Amygdala (tissue), 56 donors: ENCODE data around the gene SSTR4.
"Not testable (repeated sequence)": the region's sequence is repeated elsewhere in the genome, so short reads cannot be mapped to it uniquely, and the experiment has no call there.

ENCODE experiments used
- DNase-seq, 56 donors: peaks; one replicate each; lab custom pipeline; 2025; lab: John Stamatoyannopoulos, UW

Gene SSTR4, protein sequence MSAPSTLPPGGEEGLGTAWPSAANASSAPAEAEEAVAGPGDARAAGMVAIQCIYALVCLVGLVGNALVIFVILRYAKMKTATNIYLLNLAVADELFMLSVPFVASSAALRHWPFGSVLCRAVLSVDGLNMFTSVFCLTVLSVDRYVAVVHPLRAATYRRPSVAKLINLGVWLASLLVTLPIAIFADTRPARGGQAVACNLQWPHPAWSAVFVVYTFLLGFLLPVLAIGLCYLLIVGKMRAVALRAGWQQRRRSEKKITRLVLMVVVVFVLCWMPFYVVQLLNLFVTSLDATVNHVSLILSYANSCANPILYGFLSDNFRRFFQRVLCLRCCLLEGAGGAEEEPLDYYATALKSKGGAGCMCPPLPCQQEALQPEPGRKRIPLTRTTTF

DNA sequence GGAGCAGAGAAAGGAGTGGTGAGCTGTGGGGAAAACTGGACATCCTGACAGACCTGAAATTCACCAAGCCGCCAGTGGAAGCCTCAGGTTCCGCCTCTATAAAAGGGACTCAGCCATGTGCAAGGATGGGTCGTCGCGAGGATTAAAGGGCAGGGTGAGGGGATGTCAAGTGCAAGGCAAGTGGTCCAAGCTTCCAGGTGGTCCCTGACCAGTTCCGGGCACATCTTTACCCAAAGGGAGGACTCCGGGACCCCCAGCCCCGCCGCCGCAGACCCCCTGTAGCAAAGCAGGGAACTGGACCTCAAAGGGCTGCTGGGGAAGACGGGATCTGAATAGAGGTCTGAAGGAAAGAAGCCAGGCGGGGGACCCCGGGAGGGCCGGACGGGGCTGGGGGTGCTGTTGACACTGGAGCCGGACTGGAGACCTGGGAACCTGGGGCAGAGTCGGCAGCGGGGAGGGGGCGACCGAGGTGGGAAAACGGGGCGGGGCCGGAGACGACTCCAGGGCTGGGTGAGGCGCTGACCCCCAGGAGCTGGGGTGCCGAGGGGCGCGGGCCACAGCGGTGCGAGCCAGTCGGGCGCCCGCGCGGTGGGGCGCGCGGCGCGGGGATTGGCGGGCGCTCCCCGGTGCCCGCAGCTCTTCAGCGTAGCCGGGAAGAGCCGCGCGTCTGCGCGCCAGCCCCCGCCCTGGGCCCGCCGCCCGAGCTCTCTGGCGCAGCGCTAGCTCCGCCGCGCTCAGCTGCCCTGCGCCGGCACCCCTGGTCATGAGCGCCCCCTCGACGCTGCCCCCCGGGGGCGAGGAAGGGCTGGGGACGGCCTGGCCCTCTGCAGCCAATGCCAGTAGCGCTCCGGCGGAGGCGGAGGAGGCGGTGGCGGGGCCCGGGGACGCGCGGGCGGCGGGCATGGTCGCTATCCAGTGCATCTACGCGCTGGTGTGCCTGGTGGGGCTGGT, at the start of gene SSTR4:
SSTR4 (plus strand) TSS at position 592 of the 951 bp plus-strand sequence; CDS start at position 764, 172 bp downstream.
- peak in 1 of 56 donors; percentile 8 for DNase-seq

DNA sequence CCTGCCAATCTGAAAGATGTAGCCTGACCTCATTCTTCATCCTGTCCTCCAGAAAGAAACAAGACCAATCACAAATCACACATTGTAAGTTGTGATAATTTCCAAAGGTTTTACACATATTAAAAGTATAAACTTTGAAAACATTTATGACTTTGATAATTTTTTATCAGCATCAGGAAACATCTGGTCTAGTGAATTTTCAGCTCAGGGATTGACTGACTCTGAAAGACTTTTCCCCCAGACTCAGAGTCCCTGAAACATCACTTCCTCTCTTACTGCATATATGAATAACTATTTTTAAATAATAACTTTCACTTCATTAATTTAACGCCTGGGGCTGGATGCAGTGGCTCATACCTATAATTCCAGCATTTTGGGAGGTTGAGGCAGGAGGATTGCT, 48.5 kb upstream of the SSTR4 start:
- no peak for DNase-seq

DNA sequence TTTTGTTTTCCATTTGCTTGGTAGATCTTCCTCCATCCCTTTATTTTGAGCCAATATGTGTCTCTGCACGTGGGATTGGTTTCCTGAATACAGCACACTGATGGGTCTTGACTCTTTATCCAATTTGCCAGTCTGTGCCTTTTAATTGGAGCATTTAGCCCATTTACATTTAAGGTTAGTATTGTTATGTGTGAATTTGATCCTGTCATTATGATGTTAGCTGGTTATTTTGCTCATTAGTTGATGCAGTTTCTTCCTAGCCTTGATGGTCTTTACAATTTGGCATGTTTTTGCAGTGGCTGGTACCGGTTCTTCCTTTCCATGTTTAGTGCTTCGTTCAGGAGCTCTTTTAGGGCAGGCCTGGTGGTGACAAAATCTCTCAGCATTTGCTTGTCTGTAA, 43.7 kb upstream of the SSTR4 start:
- not testable (repeated sequence) for DNase-seq

DNA sequence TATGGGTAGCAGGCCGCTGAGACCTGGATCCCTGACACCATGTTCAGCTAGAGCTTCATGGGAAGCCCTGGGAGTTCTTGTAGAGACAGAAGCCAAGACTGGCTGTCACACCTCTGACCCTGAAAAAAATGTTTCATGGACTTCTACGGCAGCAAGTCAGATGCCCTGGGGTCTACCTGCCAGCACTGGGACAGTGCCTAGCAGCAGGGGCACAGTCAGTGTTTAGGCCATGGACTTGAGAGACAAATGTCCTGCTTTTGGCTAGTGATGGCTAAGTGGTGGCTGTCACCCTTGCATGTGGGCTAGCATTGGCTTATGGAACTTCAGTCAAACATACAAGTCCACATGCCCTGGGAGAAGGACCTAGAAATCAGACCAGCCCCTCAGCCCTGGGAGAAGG, 41.3 kb upstream of the SSTR4 start:
- DNase-seq = no peak

DNA sequence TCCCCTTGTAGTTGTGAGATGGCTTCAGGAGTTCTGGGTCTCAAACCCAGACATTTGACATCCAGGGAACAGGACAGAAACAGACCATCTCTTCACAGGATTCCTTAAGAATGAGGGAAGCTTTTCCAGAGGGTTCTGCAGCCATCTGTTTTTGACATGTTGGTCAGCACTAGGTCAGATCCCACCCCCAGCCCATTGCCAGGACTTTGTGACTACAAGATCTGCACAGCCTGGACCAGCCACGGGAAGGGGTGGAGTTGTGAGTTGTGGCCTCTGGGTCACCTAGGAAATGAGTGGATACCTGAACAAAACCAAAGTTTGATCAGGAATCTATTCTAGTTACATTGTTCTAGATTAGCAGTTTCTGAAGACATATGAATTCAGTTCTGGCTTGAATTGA, 39.2 kb upstream of the SSTR4 start:
- DNase-seq = no peak

DNA sequence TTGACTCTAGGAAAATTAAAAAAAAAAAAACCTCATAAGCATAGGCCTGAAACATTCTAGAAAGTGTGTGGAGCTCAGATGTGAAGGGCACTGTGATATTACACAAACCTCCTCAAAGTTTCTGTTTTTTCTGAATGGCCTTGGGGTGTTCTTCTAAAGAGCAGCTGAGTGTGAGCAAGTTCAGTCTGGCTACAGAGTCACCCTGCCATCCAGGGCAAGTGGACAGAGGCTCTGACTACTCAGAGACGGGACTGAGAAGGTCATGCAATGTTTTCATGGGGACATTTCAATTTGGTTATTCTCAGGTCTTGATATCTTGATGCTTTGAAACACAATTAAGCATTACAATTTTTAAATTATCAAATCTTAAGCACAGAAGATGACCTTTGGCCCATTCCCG, 36.6 kb upstream of the SSTR4 start:
- DNase-seq = no peak

DNA sequence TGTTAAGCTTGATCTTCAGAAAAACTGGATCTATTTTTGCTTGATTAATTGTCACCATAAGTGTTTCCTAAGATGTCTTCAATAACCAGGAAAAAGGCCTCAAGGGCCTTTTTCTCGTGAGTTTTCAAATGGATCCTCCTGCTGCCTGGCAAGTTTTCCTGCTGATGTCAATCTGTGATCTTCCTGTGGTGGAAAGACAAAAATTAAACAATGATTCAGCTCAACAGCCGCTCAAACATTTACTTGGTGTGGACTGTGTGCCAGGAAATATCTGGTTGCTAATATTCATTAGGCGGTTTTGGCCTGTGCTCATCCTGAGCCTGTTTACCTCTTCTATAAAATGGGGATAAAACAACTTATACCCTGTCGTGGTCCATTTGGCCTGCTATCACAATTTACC, 35.4 kb upstream of the SSTR4 start:
- DNase-seq = no peak

DNA sequence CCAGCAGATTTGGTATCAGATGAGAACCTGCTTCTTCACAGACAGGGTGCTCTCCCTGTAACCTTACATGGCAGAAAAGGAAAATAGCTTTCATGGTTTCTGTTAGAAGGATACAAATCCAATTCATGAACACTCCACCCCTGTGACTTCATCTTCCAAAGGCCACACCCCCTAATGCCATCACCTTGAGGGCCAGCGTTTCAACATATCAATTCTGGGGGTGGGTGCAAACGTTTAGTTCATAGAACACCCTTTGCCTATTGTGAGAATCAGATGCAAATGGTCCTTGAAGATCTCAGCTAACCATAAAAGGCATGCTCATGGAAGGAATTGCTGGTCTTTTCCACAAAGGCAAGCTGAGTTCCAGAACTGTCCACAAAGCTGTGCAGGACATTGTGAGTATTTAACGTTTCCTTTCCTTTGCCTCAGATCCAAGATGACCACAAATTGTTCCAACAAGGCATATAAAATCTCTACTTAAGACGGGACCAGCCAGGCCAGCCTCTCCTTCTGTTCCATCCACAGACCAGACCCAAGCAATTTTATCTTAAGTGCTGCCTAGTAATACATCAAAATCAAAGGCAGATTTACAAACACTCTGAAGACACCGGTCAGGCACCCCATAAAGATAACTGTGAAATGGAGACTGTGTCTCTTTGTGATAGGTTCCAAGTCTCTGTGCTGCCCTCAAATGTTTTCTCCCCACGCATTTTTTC, 34.7 kb upstream of the SSTR4 start:
- DNase-seq = no peak

DNA sequence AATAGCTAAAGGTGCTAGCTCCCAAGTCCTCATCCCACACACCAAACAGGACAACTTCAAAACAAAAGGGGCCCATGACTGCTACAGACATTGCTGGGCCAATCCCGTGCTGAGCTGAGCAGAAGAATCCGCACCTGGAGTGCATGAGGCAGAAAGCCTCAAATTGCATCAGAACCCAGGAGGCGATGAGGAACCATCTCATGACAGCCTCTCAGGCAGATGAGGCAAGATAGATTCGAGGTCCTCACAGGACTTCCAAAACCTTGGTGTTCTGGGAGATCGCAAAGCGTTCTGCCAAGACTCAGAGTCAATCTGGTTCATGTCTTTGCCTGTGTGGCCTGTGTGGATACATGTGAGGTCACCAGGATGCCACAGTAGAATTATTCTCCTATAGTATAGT, 32.8 kb upstream of the SSTR4 start:
- DNase-seq = no peak

DNA sequence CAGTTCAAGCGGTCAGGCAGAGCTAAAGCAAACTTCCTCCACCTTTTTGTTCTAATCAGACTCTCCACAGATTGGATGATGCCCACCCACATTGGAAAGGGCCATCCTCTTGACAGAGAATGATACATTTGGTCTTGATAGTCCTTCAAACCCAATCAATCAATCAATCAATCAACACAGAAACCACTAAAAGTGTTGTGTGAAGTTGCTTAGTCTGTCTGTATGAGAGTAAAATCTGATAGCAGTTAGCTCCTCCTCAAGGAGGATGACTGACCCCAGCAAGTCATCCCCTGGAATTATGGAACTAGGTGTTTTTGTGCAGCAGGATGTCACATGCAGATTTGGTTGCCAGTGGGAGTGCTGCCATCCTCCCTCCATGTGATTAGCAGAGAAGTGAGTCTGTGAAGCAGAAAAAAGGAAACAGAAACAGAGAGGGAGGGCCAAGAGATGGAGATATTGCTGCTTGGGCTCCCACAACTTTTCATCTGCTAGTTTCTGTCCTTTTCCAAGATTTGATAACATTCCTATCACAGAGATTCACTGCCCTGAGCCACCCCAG, 32.0 kb upstream of the SSTR4 start:
- DNase-seq = no peak

DNA sequence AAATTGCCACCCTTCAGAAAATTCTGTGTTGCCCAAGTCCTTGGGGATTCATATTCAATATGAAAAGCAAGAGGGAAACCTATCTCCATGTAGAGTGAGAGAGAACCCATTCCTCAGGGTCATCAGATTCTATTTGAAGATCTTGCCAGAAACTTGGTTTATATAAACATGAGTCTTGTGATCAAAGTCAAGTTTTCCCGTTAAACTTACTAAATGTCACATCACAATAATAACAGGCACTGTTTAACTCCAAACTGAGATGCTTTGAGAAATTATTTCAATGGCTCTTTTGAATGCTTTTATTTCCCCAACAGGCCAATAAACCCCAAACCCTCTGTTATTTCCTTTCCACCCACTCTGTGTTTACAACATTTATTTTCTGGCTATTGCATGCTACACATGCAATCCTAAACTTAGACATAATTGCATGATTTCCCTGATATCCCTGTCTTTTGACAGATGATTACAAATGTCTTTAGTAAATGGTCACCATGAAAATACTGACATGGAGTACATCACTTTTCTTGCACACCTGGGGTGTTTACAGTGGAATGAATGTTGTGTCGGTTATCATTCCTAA, 31.1 kb upstream of the SSTR4 start:
- no peak for DNase-seq

DNA sequence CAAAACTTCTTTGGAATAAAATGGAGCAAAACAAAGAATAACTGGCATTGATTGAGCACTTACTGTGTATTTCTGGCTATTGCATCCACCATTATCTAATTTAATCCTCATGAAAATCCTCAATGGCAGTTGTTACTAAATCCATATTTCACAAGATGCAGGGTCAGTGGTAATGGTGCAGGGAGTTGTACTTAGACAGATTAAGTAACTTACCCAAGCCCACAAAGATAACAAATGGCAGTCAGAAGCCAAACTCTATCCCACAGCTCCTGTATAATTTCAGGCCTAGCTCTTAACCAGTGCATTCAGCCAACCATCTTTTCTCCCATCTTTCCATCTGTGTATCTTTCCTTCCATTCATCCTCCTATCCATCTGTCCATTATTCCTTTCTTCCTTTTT, 29.3 kb upstream of the SSTR4 start:
- DNase-seq = no peak

DNA sequence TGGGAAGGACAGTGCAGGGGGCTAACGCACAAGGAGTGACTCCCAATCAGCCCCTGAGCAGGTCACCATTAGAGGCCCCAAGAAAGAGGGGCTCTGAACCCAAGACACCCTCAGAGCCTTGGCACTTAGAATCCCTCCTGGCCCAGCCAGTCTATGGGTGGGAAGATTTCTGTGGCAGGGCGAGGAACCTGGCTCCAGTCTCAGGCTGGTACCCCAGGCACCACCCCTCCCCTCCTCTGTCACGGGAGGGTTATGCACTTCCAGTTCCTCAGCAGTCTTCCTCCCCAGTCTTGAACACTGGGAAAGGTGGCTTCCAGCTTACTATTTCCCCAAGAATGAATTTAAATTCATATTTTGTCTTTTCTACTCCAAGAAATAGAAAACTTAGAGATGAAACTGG, 27.6 kb upstream of the SSTR4 start:
- no peak for DNase-seq

DNA sequence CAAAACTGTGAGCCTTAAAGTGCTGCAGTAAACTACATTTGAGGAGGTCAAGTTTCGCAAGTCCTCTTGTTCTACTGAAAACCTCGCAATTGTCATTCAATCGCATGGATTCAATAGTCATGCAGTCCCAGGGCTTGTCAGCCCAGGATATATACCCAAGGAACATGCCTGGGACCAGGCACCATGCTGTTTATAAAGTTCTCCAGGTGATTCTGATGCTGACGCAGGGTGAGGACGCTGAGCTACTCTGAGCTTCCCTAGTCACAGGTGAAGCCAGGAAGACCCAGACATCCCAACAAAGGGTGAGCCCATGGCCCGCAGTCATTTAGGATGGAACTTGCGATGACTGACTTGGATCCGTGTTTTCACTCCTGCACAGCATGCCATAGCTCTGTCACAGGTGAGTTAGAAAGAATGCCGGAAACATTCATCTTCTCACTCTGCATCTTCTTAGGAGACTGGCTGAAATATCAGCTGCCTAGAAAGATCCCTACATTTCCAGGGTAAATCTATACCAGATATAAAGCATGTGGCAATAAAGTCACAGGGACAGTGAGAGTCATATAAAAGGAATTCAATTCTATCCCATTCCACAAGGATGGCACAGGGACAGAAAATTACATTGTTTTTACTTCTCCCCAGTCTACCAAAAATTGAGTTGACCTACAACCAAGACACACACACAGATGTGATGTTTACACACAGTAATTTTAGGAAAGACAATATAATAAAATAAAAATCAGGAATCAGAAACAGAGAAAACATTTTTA, 27.0 kb upstream of the SSTR4 start:
- no peak for DNase-seq

DNA sequence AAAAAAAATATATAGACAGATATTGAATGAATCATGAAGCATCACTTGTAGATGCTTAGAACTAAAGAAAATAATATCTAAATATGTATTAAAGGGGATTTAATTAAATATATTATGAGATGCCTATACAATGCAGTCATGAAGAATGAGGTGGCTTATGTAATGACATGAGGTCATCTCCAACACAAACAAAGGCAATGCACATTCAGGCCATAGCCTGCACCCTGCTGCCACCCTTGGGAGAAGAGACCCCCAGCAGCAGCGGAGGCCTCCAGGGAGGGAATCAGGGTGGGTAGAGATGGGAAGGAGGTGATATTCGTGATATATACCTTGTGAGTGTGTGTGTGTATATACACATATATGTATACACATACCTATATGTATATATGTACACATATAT, 26.4 kb upstream of the SSTR4 start:
- no peak for DNase-seq

DNA sequence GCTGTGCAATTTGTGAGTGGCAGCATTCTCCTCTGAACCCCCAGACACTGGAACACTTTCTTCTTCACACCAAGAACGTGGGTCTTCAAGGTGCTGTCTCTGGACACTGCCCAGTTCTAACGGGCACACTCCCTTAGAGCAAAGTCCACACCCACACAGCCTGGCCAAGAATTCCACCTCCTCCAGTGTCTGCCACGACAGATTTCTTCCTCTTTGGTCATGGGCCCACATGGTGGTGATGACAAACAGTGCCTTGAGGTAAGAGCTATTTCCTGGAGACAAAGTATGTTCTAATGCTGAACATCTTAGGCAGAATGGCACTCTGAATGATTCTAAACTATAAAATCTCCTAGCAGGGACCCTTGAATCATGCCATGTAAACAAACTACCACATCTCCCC, 25.5 kb upstream of the SSTR4 start:
- DNase-seq = no peak

DNA sequence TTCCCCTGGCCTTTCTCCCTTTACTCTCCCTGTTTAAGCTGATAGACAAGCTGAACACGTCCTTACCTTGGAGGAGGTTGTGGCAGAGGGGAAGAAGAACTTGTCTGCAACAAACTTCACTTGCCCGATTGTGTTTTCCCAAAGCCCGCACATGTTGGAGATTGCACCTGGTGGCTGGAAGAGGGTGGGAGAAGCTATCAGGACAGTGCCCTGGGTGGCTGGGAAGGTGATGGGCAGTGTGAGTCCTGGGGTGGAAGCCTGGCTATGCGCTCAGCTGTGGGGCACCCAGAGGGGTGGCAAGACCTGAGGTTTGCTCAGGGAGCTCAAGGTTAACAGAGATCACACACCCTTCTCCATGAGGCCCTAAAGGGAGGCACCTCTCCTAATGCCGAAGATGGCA, 25.0 kb upstream of the SSTR4 start:
- no peak for DNase-seq

DNA sequence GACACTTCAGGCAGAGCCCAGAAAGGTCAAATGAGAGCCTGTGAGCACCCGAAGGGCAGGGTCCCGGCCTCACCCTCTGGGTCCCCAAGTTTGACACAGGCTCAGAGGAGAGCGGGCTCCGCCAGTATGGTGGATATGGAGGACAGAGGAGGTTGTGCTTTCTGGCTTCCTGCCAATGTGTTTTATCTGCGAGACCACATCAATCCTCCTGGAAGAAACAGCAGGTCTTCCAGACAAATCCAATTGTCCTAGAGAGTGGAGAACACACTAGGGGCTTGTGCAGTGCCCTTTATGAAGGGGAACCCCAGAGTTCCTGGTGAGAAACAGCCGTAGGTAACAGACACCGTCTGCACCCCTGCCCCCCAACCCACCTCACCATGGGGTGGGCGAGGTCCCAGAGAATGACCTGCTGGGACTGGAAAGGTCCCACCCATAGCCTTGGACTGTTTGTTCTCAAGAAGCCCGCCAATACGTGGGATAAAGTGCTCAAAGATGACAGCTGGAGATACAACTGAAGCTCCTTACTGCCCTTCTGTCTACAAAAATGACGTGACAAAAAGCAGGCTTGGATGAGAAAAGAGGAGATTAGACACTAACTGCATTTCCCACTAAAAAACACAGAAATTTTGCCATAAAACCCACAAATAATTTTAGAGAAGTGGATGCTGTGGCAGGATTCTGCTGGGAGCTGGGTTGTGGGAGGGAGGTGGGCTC, 23.9 kb upstream of the SSTR4 start:
- DNase-seq = no peak

DNA sequence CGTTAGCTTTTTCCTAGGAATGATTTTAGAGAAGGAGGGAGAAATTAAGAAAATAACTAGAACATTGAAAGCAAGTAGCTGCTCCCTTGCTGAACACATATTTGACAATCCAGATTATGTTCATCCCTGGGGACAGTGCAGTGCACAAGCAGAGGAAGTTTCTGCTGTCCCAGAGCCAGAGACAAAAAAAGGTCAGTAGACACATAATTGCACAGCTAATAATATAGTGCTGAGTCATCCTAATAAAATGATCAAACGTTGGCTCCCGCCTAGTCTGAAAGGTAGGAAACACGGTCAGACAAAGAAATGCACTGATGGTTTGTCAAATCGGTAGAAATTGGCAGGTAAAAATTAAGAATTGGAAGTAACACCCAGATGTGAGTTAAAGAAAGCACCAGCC, 21.7 kb upstream of the SSTR4 start:
- DNase-seq = no peak
